K562 (cell line): ENCODE data around the gene FILIP1L. TPM values are rescaled to one million over a fixed set of nuclear protein-coding genes. Genes with fewer than 3 reads are reported as not detected.

Experiments used
- ATAC-seq: fragments of 200-7000 bp; cut with Tn5 transposase; 3 replicates; pipeline ENCODE4 v1.9.1; 2020; ENCODE audit warnings: moderate library complexity
- BruUV-seq: library from RNA; stranded (reverse); fragments of 400-500 nt; replicated peaks from 2 replicates; lab custom pipeline; 2021; lab: Mats Ljungman, UMichigan
- CTCF ChIA-PET: fragments of 300-600 bp; formaldehyde crosslinking; extraction: SDS; loops from one replicate; lab custom pipeline; 2021; ENCODE audit warnings: low intra/inter-chr PET ratio; lab: Yijun Ruan, JAX
- POLR2A ChIA-PET: fragments of 300-600, 350-650 bp; sonication (Branson Sonifier 250); formaldehyde crosslinking; extraction: SDS; loops from one replicate; lab custom pipeline; 2021; ENCODE audit warnings: antibody characterized with exemption, inconsistent platforms; lab: Yijun Ruan, JAX
- DNase-seq, 4 experiments: peaks; one replicate each; pipeline versions ENCODE4 v3.0.0 to v3.0.0-alpha.2; 2011 to 2018; ENCODE audit warnings: low spot score in 3 of 4, mixed read lengths in 3 of 4; ENCODE audit errors: extremely low read depth in 1 of 4
- FAIRE-seq: peaks from 2 replicates; lab custom pipeline; 2011; peaks lifted over from hg19 to GRCh38; lab: Jason Lieb, UNC
- H2AFZ ChIP-seq: 2 replicates; pipeline ENCODE4 v1.6.0; 2011; ENCODE audit warnings: low read depth, low read length, control low read depth, inconsistent platforms
- H3K27ac ChIP-seq: fragments of 200-600 bp; 3 replicates; pipeline ENCODE4 v1.8.0; 2011; ENCODE audit warnings: low read depth, mild to moderate bottlenecking, control low read depth, inconsistent platforms, low read length, moderate library complexity, mixed read lengths; ENCODE audit errors: extremely low read depth
- H3K27me3 ChIP-seq, 2 experiments: fragments of 300-600 bp in 1 of 2; 2 replicates in 1 of 2; 3 replicates in 1 of 2; pipeline versions ENCODE4 v1.6.0 to v1.8.0; 2011; ENCODE audit warnings: inconsistent platforms in 2 of 2, low read length in 2 of 2, mild to moderate bottlenecking in 1 of 2, mixed read lengths in 1 of 2, moderate library complexity in 1 of 2; ENCODE audit not compliant: control insufficient read depth in 2 of 2, insufficient read depth in 2 of 2
- H3K36me3 ChIP-seq: fragments of 300-600 bp; 3 replicates; pipeline ENCODE4 v1.8.0; 2011; ENCODE audit warnings: mild to moderate bottlenecking, low read length, inconsistent platforms; ENCODE audit not compliant: control insufficient read depth, insufficient read depth
- H3K4me1 ChIP-seq, 2 experiments: fragments of 200-600 bp in 1 of 2; replicated peaks in 1 of 2; 2 replicates in 1 of 2; 3 replicates in 1 of 2; pipeline versions ENCODE4 v1.5.1 to v1.8.0; 2011; ENCODE audit warnings: inconsistent platforms in 2 of 2, low read length in 2 of 2, mild to moderate bottlenecking in 1 of 2, mixed read lengths in 1 of 2, moderate library complexity in 1 of 2; ENCODE audit not compliant: control insufficient read depth in 2 of 2, insufficient read depth in 2 of 2
- H3K4me2 ChIP-seq: 2 replicates; pipeline ENCODE4 v1.6.1; 2011; ENCODE audit warnings: low read length, control low read depth, inconsistent platforms, mixed read lengths; ENCODE audit not compliant: insufficient read depth
- H3K4me3 ChIP-seq: fragments of 200-600 bp; sonication (generic), shearing (Covaris generic); 2 replicates; pipeline ENCODE4 v1.5.1; 2016; ENCODE audit warnings: control low read depth, inconsistent platforms
- H3K79me2 ChIP-seq: fragments of 200-600 bp; 3 replicates; pipeline ENCODE4 v1.8.0; 2011; ENCODE audit warnings: low read length, inconsistent platforms; ENCODE audit not compliant: control insufficient read depth, insufficient read depth
- H3K9ac ChIP-seq, 2 experiments: 2 replicates each; pipeline versions ENCODE4 v1.6.0 to v1.6.1; 2011; ENCODE audit warnings: low read depth in 2 of 2, low read length in 2 of 2, control low read depth in 1 of 2, inconsistent platforms in 1 of 2, mild to moderate bottlenecking in 1 of 2, mixed read lengths in 1 of 2; ENCODE audit not compliant: insufficient read depth in 1 of 2
- H3K9me1 ChIP-seq: one replicate; pipeline ENCODE4 v1.6.0; 2011; ENCODE audit warnings: inconsistent platforms, mild to moderate bottlenecking, low read length, moderate library complexity; ENCODE audit not compliant: control insufficient read depth, insufficient read depth
- H3K9me3 ChIP-seq: replicated peaks from 2 replicates; pipeline ENCODE4 v1.5.1; 2011; ENCODE audit warnings: low read depth, low read length, inconsistent platforms; ENCODE audit not compliant: control insufficient read depth, insufficient read depth
- H4K20me1 ChIP-seq: replicated peaks from 2 replicates; pipeline ENCODE4 v1.6.1; 2011; ENCODE audit warnings: low read length, inconsistent platforms, mixed read lengths; ENCODE audit not compliant: control insufficient read depth, insufficient read depth
- ATF7 ChIP-seq: fragments of 450-650 bp; IDR thresholded peaks from 2 replicates; pipeline ENCODE4 v1.7.1; 2014; ENCODE audit warnings: mild to moderate bottlenecking, moderate library complexity
- SOX6 ChIP-seq: fragments of 450-650 bp; IDR thresholded peaks from 2 replicates; pipeline ENCODE4 v1.6.1; 2014; ENCODE audit warnings: mild to moderate bottlenecking
- ZFX ChIP-seq: sonication (generic); formaldehyde crosslinking; IDR thresholded peaks from 2 replicates; pipeline ENCODE4 v1.8.0; 2022; ENCODE audit warnings: mild to moderate bottlenecking, missing genetic modification reagents, moderate library complexity
- in situ Hi-C: fragments of 300-500 bp; cut with MboI; formaldehyde crosslinking; loops from 4 replicates; pipeline ENCODE4 v1.15.0; 2018; ENCODE audit warnings: inconsistent platforms, mixed read lengths
- intact Hi-C: fragments of 100-400 bp; cut with micrococcal nuclease; formaldehyde crosslinking; loops from 2 replicates; pipeline ENCODE4 v1.14.2; 2022
- polyA plus RNA-seq, 8 experiments: library from polyadenylated mRNA; depleted of rRNA in 4 of 8; stranded (reverse) in 5 of 8; unstranded in 3 of 8; fragments of >200 nt; fragmentation: Nextera tagmentation in 2 of 8; fragmentation: Illumina TruSeq in 1 of 8; extraction: Ambion mirVana in 2 of 8; extraction: Trizol in 1 of 8; gene quantifications; 2 replicates each; pipeline versions ENCODE4 v1.2.1 to v1.2.3, GENCODE V29; 2011 to 2014; ENCODE audit warnings: inconsistent platforms in 1 of 8, missing spikeins in 1 of 8
- total RNA-seq, 7 experiments: library from RNA; depleted of rRNA in 6 of 7; stranded (reverse); fragments of >200 nt in 6 of 7; fragmentation: Illumina TruSeq in 2 of 7; extraction: Trizol in 2 of 7; gene quantifications; 2 replicates each; pipeline versions ENCODE4 v1.2.1 to v1.2.3, GENCODE V29; 2011 to 2021; ENCODE audit warnings: low replicate concordance in 1 of 7
- TF ChIP-seq, protein P1 (sequence below): fragments of 450-650 bp; IDR thresholded peaks from 2 replicates; pipeline ENCODE4 v1.6.1; 2017; ENCODE audit warnings: antibody characterized with exemption

Gene FILIP1L
- total and polyA plus RNA-seq, 9 of the 15 experiments (the other 6 are each of a cell fraction or from before 2014, with no cell fraction given): 0.50 to 2.1 (median 1.1) TPM

DNA sequence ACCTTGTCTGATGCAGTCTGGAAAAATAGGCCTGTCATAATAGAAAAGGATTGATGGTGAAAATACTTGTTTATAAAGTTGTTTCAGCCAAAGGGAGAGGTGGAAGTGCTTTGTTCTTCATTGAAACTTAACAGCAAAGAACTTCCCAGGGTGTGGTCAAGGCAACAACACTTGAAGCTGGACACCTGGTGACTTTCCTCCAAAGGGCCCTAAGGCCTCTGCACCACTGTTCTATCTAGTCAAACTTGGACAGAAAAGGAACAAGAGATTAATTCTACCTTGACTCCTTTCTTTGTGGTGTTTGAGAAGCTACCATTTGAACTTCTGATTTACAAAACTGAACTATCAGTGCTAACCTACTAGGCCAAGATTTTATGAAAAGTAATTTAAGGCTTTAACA lies 194.6 kb downstream of the FILIP1L start:
- H3K9ac ChIP-seq: no peak overlapping the region
- no peak for FAIRE-seq
- H4K20me1 ChIP-seq: no peaks in the 10 kb centered on the region
- no peaks in the 10 kb centered on the region; the same call in 2 of the 3 replicates for H3K36me3 ChIP-seq
- POLR2A ChIA-PET: interaction anchor here (0.6 to 1.4 kb wide), 3 partner anchors 10 to 53 kb away, joined by 3 to 6 read pairs (median 5); no protein-coding TSS in a partner anchor
- H3K9me3 ChIP-seq: no peaks in the 10 kb centered on the region
- in situ Hi-C loops: no loop called here
- TF ChIP-seq ZFX (0 out of 2 replicates have a peak, but pooled peaks have one; percentile 14), SOX6 (no peak)
- TF ChIP-seq, protein P1, sequence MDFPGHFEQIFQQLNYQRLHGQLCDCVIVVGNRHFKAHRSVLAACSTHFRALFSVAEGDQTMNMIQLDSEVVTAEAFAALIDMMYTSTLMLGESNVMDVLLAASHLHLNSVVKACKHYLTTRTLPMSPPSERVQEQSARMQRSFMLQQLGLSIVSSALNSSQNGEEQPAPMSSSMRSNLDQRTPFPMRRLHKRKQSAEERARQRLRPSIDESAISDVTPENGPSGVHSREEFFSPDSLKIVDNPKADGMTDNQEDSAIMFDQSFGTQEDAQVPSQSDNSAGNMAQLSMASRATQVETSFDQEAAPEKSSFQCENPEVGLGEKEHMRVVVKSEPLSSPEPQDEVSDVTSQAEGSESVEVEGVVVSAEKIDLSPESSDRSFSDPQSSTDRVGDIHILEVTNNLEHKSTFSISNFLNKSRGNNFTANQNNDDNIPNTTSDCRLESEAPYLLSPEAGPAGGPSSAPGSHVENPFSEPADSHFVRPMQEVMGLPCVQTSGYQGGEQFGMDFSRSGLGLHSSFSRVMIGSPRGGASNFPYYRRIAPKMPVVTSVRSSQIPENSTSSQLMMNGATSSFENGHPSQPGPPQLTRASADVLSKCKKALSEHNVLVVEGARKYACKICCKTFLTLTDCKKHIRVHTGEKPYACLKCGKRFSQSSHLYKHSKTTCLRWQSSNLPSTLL: no peak
- TF ChIP-seq, all 486 proteins: peak for 1
- H3K4me2 ChIP-seq: no peak overlapping the region
- H3K27me3 ChIP-seq: no peaks in the 10 kb centered on the region
- H3K4me3 ChIP-seq: no peak overlapping the region
- DNase-seq (peak in 1 of 4 experiments; percentile 11), ATAC-seq (peak; percentile 62; the same call in 1 of the 3 replicates)
- peak overlapping the region; percentile 90; the same call in 1 of the 3 replicates for H3K27ac ChIP-seq
- intact Hi-C loops: loop anchor here (5.0 kb wide), 1 partner anchor 77 kb away; no protein-coding TSS in a partner anchor
- no peaks in the 10 kb centered on the region for H3K9me1 ChIP-seq
- H3K4me1 ChIP-seq: peaks cover 0 to 19% of the 10 kb centered on the region in 2 experiments; a peak in 3 of 5 replicates
- CTCF ChIA-PET: no interaction called here
- BruUV-seq: no TSS peak
- peaks cover 18% of the 10 kb centered on the region for H3K79me2 ChIP-seq
- H2AFZ ChIP-seq: no peak overlapping the region

DNA sequence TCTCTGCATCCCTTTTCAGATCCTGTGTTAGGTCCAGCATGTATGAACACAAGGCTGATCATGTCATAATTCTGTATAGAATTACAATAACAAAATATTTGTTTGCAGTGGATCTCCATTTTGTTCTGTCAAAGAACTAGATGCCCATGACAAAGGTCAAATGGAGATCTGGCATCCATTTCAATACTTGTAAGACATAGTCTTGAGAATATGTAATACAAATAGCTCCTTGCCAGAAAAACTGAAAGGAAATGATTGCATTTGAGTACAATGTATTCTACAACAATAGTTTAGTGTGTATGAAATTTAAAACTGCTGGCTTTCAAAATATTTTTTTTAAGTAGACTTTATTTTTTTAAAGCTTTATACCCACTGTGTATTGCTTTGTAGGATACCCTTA lies 195.6 kb downstream of the FILIP1L start:
- Histone ChIP-seq H3K27me3 (no peaks in the 10 kb centered on the region), H3K4me3 (no peak overlapping the region), H3K27ac (no peak overlapping the region), H3K4me2 (no peak overlapping the region), H4K20me1 (no peaks in the 10 kb centered on the region), H2AFZ (no peak overlapping the region), H3K9me1 (no peaks in the 10 kb centered on the region), H3K9ac (no peak overlapping the region), H3K9me3 (no peaks in the 10 kb centered on the region), H3K79me2 (peaks cover 18% of the 10 kb centered on the region), H3K4me1 (peaks cover 0 to 19% of the 10 kb centered on the region in 2 experiments; a peak in 3 of 5 replicates), H3K36me3 (no peaks in the 10 kb centered on the region; the same call in 2 of the 3 replicates)
- CTCF ChIA-PET: no interaction called here
- POLR2A ChIA-PET: interaction anchor here (0.6 kb wide), 1 partner anchor 258 kb away, joined by 3 read pairs; no protein-coding TSS in a partner anchor
- ATAC-seq (no peak), FAIRE-seq (no peak), DNase-seq (no peak)
- intact Hi-C loops (no loop called here), in situ Hi-C loops (no loop called here)
- no peak for TF ChIP-seq ATF7
- BruUV-seq: no TSS peak
